Stimulated activated CD4-positive, alpha-beta T cell treated with anti-CD3 and anti-CD28 coated beads, Interleukin-2, amount 100 ng/mL, for 4 hours (primary cell): ENCODE data around the gene CWF19L1.
"Not testable (repeated sequence)": the region's sequence is repeated elsewhere in the genome, so short reads cannot be mapped to it uniquely, and the experiment has no call there.

ENCODE experiments used
- DNase-seq: peaks from one replicate; pipeline ENCODE4 v3.0.0-alpha.2; 2020; ENCODE audit warnings: low read depth

The CWF19L1 gene

DNA sequence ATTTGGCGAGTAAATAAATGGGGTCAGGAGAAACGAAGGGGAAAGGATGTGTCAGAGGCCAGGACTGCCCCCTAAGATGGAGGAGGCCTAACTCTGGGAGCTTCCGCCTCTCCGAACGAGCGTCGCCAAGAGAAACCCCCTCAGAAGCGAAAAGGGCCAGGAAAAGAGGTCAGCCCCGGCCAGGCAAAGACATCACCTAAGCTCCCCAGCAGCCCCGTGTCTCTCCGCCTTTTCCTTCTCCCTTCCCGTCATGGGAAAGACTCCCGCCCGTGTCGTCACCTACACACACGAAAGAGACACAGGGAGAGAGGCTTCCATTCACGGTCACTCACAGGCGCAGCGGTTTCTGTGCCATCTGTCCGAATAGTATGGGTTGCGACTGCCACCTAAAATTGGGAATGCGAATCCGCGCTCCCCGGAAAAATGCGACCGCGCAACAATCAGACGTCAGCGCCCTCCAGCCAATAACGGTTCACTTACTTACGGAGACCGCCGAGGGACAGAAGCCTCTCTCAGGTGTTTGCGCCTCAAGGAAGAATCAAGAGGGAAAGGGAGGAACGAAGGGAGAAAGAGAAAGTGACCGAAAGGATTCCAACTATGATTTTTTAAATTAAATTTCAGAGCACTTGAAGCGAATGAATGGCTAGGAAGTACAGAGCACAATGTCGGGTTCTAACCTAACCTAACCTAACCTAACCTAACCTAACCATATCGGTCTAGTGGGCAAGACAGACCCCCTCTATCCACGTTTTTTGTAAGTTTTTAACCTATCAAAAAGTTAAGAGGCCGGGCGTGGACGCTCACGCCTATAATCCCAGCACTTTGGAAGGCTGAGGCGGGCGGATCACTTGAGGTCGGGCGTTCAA lies at the start of gene CWF19L1:
TSS of gene CWF19L1 (minus strand) at position 400 of the 866 bp plus-strand sequence. CDS start at position 355, 45 bp downstream.
- peak; percentile 61 for DNase-seq

GRCh38 chr10:100315615-100316014 lies 48.2 kb upstream of the CWF19L1 start:
- DNase-seq = no peak

DNA sequence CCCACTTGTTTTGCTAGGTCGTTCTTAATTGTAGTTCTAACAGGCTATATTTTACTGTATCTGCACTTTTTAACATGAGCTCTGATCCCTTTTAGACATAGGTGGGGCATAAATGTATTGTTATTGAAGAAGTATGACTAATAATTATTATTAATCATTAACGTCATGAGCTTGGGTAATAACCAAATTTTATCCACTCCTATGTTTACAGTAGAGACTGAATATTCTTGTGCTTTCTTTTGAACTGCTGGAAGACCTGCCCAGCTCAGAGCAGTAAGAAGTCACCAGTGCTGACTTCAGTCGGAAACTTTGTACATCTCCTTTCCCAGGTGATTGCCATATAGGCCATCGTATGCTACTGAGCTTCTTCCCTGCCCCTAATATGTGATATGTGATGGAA lies 43.9 kb upstream of the CWF19L1 start:
- no peak for DNase-seq

DNA sequence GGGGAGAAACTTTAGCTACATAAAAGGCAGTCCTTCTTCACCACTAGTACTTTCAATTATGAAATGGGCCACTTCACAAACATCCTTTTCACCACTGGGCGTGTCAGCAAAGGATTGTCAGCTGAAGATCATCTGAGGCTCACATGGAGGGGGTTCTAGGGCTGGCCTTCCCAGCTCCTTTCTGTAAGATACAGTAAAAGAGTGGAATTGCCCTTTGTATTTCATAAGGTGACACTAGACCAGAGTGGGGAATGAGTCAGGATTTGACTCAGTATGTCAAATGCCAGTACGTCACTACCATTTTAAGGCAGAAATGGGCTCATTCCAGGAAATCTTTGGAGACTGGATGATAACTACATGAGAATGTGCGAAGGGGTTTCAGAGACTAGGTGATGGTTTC lies 40.2 kb upstream of the CWF19L1 start:
- DNase-seq = no peak

- no peak for DNase-seq
These were observed 39.4 kb upstream of the CWF19L1 start for GRCh38 chr10:100306861-100307260.

DNA sequence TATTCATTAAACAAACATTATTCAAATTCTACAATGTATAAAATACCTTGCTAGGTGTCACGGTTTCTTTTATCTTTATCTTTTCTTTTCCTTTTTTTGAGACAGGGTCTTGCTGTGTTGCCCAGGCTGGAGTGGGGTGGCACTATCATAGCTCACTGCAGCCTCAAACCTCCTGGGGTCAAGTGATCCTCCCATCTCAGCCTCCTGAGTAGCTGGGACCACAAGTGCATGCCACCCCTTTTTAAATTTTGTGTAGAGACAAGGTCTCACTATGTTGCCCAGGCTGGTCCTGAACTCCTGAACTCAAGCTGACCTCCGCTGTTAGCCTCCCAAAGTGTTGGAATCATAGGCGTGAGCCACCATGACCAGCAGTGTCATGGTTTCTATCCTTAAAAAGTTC lies 37.0 kb upstream of the CWF19L1 start:
- DNase-seq = no peak

DNA sequence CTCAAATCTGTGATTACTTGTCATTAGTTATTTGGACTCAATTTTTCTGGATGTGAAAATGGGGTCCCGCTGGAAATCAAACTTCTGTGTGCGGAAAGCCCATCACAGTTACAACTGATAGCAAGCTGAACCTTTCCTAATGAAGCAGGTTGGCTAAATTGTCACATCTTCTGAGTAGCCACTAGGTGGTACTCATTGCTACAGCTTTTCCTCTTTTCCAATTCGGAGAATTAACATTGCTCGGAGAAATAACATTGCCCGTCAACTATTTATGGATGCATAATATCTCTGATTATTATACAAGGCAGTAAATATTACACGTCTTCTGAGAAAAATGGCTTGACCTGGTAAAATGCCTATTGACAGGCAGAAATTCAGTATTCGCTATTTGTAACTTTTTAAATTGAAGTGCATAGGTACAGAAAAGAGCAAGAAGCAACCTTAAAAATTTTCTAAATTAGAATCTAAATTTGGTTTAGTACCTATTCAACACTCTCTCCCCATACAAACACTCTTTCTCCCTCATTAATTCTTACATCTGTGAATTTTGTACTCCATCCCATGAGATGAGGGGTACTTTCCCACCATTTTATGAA lies 36.4 kb upstream of the CWF19L1 start:
- DNase-seq = no peak

- DNase-seq = not testable (repeated sequence)
These were observed 33.7 kb upstream of the CWF19L1 start for GRCh38 chr10:100301123-100301522.

DNA sequence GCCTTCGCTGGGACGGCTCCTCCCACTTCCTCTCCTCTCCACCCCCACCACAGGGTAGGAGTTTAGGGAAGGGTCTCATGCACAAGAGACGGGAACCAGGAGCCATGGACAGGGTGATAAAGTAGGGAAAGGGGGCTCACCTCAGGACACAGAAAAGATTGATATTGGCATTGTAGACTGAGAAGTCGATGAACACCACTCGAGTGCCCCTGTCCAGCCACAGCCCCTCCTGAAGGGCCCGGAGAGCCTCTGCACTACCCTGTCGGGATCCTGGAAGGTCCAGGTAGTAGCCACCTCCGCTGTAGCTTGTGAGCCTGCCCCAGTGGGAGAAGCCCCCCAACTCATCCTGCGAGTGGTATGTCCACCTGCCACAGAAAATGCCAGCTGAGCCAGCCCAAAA lies 29.8 kb upstream of the CWF19L1 start:
- DNase-seq = no peak

- no peak for DNase-seq
These were observed 25.6 kb upstream of the CWF19L1 start for GRCh38 chr10:100293066-100293465.

GRCh38 chr10:100292300-100292699 lies 24.9 kb upstream of the CWF19L1 start:
- DNase-seq = not testable (repeated sequence)

DNA sequence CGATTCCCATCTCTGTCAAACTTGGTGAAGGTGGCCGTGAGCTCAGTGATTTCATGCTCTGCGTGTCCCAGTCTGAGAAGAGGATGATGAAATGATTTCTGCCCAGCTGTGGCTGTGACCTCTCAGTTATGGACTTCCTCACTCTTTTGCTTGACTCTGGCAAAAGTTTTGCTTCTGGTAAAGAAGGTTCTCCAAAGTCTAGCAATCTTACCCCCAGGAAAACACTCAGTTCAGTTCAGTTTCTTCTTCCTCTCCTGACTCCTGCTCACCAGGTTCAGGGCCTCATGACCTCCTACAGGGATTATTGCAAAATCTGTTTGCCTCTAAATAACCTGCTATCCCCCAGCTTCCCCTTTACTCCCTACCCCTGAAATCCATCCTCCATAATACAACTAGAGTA lies 23.9 kb upstream of the CWF19L1 start:
- DNase-seq = no peak

GRCh38 chr10:100289641-100290040 lies 22.2 kb upstream of the CWF19L1 start:
- no peak for DNase-seq

DNA sequence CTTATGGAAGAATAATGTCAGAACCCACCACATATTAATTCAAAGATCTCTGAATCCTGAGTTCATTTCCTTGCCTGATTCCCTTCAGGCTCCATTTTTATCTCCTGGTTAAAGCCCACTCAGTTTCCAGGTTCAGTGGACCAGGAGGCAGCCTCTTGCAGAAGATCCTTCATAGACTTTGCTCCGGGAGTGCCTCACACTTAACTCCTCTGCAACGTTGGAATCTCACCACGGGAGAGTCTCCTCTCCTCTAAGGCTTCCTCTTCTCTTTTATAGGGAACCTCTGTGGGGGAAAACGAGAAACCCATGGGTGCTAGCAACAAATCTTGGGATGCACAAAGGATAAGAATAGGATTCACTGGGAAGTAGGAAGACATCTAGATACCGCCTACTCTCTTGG lies 20.8 kb upstream of the CWF19L1 start:
- DNase-seq = no peak

DNA sequence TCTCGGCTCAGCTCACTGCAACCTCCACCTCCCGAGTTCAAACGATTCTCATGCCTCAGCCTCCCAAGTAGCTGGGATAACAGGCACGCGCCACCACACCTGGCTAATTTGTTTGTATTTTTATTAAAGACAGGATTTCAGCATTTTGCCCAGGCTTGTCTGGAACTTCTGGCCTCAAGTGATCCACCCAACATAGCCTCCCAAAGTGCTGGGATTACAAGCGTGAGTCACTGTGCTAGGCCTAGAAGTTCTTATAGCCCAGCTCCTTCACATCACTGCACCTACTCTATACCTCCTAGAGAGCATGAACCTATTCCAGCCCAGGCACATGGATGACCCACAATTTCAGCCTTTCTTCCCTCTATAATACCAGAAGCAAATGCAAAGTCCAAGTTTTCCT lies 20.3 kb upstream of the CWF19L1 start:
- DNase-seq = no peak

GRCh38 chr10:100286051-100287033 lies 18.9 kb upstream of the CWF19L1 start, which contains the start of gene BLOC1S2:
Gene BLOC1S2 (minus strand): TSS chr10:100286680. CDS start chr10:100286659, 21 bp downstream.
- DNase-seq = peak; percentile 78

DNA sequence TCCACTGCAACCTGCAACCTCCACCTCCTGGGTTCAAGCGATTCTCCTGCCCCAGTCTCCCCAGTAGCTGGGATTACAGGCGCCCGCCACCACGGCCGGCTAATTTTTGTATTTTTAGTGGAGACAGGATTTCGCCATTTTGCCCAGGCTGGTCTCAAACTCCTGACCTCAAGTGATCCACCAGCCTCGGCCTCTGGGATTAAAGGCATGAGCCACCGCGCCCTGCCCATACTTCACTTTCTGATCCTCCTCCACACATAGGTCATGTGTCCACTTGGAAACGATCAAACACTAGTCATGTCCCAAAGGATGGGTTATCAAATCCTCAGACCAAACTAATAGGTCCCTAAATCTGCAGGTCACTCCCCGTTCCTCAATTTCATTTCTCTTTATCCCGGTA lies 17.9 kb upstream of the CWF19L1 start:
- not testable (repeated sequence) for DNase-seq

GRCh38 chr10:100282907-100283306 lies 15.5 kb upstream of the CWF19L1 start:
- DNase-seq = no peak

- not testable (repeated sequence) for DNase-seq
These were observed 9.5 kb upstream of the CWF19L1 start for GRCh38 chr10:100276971-100277370.

DNA sequence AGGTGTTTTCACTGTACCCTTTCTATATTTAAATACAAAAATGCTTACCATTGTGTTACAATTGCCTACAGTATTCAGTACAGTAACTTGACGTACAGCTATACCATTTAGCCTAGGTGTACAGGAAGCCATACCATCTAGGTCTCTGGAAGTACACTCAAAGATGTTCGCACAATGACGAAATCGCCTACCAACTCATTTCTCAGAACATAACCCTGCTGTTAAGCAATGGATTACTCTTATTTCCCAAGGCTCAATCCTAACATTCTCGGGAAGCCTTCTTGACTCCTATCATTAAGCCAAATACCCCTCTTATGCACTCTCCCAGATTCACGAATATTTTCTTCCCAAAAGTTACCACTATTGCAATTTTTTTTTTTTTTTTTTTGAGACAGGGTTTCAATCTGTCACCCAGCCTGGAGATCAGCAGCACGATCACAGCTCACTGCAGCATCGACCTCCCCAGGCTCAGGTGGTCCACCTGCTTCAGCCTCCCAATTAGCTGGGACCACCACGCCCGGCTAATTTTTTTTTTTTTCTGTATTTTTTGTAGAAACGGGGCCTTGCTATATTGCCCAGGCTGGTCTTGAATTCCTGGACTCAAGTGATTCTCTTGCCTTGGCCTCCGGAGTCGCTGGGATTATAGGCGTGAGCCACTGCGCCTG lies 1.5 kb downstream of the CWF19L1 start:
- no peak for DNase-seq

DNA sequence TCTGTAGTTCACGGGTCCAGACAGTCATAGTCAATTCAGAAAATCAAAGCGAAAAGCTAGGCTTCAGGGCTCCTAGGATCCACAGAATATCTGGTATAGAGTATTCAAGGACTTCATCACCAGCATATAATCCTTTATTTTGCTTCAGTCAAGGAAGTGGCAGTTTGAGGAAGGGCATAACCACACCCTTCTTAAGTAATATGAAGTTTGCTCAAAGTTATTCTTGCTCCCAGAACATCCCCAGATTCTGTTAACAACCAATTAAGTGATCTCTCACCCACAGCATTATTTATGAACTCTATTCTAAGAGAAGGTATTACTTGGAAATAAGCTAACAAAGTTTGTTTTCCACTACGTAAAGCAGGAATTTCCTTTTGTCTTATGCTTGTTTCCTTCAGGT lies 13.2 kb downstream of the CWF19L1 start:
- no peak for DNase-seq

DNA sequence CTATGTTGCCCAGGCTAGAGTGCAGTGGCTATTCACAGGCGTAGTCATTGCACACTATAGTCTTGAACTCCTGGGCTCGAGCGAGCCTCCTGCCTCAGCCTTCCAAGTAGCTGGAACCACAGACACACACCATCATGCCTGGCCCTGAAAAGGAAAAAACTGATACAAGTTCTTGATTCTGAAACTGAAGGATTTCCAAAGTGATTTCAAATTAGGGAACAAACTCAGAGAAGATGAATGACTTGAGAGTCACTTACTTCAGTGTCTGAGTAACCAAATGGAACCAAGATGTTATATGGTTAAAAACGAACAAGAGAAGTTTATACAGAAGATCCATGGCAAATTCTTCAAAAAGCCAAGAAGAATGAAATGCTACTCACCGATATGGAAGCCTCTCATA lies 14.4 kb downstream of the CWF19L1 start:
- DNase-seq = no peak
